H1 (cell line): ENCODE results near the gene RAB34. TPM values are rescaled to one million over a fixed set of nuclear protein-coding genes. Genes with fewer than 3 reads are reported as not detected.

ENCODE experiments used
- CTCF ChIA-PET: fragments of 300-600 bp; sonication (Branson Sonifier 250); formaldehyde crosslinking; loops from one replicate; lab custom pipeline; 2021; ENCODE audit not compliant: partially characterized antibody; lab: Charles Lee
- POLR2A ChIA-PET: fragments of 300-600 bp; sonication (Branson Sonifier 250); formaldehyde crosslinking; loops from one replicate; lab custom pipeline; 2021; ENCODE audit warnings: inconsistent platforms; ENCODE audit not compliant: partially characterized antibody; lab: Charles Lee
- DNase-seq, 2 experiments: peaks; one replicate each; pipeline versions ENCODE4 v3.0.0 to v3.0.0-alpha.2; 2010 to 2022; ENCODE audit warnings: low spot score in 2 of 2, low read depth in 1 of 2, mixed read lengths in 1 of 2
- FAIRE-seq: peaks from 2 replicates; lab custom pipeline; 2011; peaks lifted over from hg19 to GRCh38; lab: Jason Lieb, UNC
- H2AFZ ChIP-seq: 2 replicates; pipeline ENCODE4 v1.8.1; 2012; ENCODE audit warnings: low read length, inconsistent platforms
- H2AK5ac ChIP-seq: 2 replicates; pipeline ENCODE4 v1.6.1; 2013; ENCODE audit warnings: low read depth, low read length
- H2BK120ac ChIP-seq: replicated peaks from 2 replicates; pipeline ENCODE3; 2013; ENCODE audit warnings: low read depth, low read length, inconsistent platforms
- H2BK12ac ChIP-seq: 2 replicates; pipeline ENCODE4 v1.6.1; 2013; ENCODE audit warnings: low read depth, low read length
- H2BK15ac ChIP-seq: 2 replicates; pipeline ENCODE4 v1.6.1; 2013; ENCODE audit warnings: low read length
- H2BK20ac ChIP-seq: 2 replicates; pipeline ENCODE4 v1.6.1; 2013; ENCODE audit warnings: low read length
- H2BK5ac ChIP-seq: 2 replicates; pipeline ENCODE4 v1.6.1; 2013; ENCODE audit warnings: low read depth, low read length
- H3K14ac ChIP-seq: 2 replicates; pipeline ENCODE4 v1.6.1; 2013; ENCODE audit warnings: inconsistent platforms; ENCODE audit not compliant: insufficient read length
- H3K18ac ChIP-seq: 2 replicates; pipeline ENCODE4 v1.6.1; 2013; ENCODE audit warnings: low read length; ENCODE audit errors: extremely low read depth
- H3K23ac ChIP-seq: 2 replicates; pipeline ENCODE4 v1.6.1; 2013; ENCODE audit warnings: inconsistent platforms; ENCODE audit not compliant: insufficient read length
- H3K23me2 ChIP-seq: 2 replicates; pipeline ENCODE4 v1.6.1; 2013; ENCODE audit warnings: low read depth, low read length
- H3K27ac ChIP-seq: 2 replicates; pipeline ENCODE4 v1.6.1; 2011; ENCODE audit warnings: low read depth, low read length, inconsistent platforms
- H3K27me3 ChIP-seq, 4 experiments: replicated peaks in 1 of 4; 1 replicate in 1 of 4; 2 replicates in 3 of 4; pipeline versions ENCODE4 v1.6.1 to v1.8.1; 2011 to 2013; ENCODE audit warnings: low read length in 3 of 4, mild to moderate bottlenecking in 3 of 4, inconsistent platforms in 2 of 4, mixed read lengths in 2 of 4, moderate library complexity in 1 of 4; ENCODE audit not compliant: control insufficient read depth in 3 of 4, insufficient read depth in 3 of 4; ENCODE audit errors: extremely low read depth in 1 of 4
- H3K36me3 ChIP-seq, 4 experiments: 2 replicates each; pipeline versions ENCODE4 v1.6.1 to v1.8.1; 2011 to 2013; ENCODE audit warnings: mild to moderate bottlenecking in 4 of 4, low read length in 3 of 4, moderate library complexity in 2 of 4, control low read depth in 1 of 4, inconsistent platforms in 1 of 4; ENCODE audit not compliant: insufficient read depth in 4 of 4, control insufficient read depth in 2 of 4
- H3K4ac ChIP-seq: replicated peaks from 2 replicates; pipeline ENCODE3; 2013; ENCODE audit warnings: low read length, low read depth, mixed read lengths, inconsistent platforms; ENCODE audit not compliant: insufficient read length
- H3K4me1 ChIP-seq, 4 experiments: replicated peaks in 1 of 4; 1 replicate in 1 of 4; 2 replicates in 3 of 4; pipeline versions ENCODE4 v1.6.1 to v1.8.1; 2011 to 2013; ENCODE audit warnings: low read length in 3 of 4, inconsistent platforms in 2 of 4, mixed read lengths in 1 of 4; ENCODE audit not compliant: insufficient read depth in 4 of 4, control insufficient read depth in 3 of 4
- H3K4me2 ChIP-seq, 2 experiments: 2 replicates each; pipeline versions ENCODE4 v1.6.1 to v1.8.1; 2011 to 2013; ENCODE audit warnings: low read depth in 2 of 2, low read length in 2 of 2, control low read depth in 1 of 2, inconsistent platforms in 1 of 2, mild to moderate bottlenecking in 1 of 2; ENCODE audit not compliant: insufficient read depth in 1 of 2
- H3K4me3 ChIP-seq, 4 experiments: fragments of 200-600, 300-600 bp in 1 of 4; sonication (generic), shearing (Covaris generic), sonication (Bioruptor Twin) in 1 of 4; 2 replicates each; pipeline versions ENCODE4 v1.5.1 to v1.8.1; 2011 to 2016; ENCODE audit warnings: low read length in 4 of 4, low read depth in 3 of 4, control low read depth in 2 of 4, inconsistent platforms in 2 of 4, mild to moderate bottlenecking in 2 of 4, mixed read lengths in 1 of 4, moderate library complexity in 1 of 4; ENCODE audit not compliant: insufficient read depth in 2 of 4; ENCODE audit errors: extremely low read depth in 1 of 4
- H3K56ac ChIP-seq: replicated peaks from 2 replicates; pipeline ENCODE3; 2013; ENCODE audit warnings: low read depth, mild to moderate bottlenecking, mixed read lengths, low read length, inconsistent platforms; ENCODE audit not compliant: insufficient read length
- H3K79me1 ChIP-seq: 2 replicates; pipeline ENCODE4 v1.6.1; 2013; ENCODE audit warnings: low read depth, low read length, control low read depth
- H3K79me2 ChIP-seq, 2 experiments: 2 replicates each; pipeline versions ENCODE4 v1.6.1 to v1.8.1; 2012 to 2013; ENCODE audit warnings: low read length in 2 of 2, mild to moderate bottlenecking in 2 of 2, inconsistent platforms in 1 of 2; ENCODE audit not compliant: insufficient read depth in 2 of 2, control insufficient read depth in 1 of 2
- H3K9ac ChIP-seq, 4 experiments: replicated peaks in 1 of 4; 1 replicate in 1 of 4; 2 replicates in 3 of 4; pipeline versions ENCODE4 v1.6.1 to v1.8.1; 2011 to 2013; ENCODE audit warnings: low read depth in 3 of 4, low read length in 3 of 4, control low read depth in 2 of 4, mild to moderate bottlenecking in 2 of 4, moderate library complexity in 2 of 4, inconsistent platforms in 1 of 4; ENCODE audit errors: extremely low read depth in 1 of 4
- H3K9me3 ChIP-seq, 2 experiments: 2 replicates each; pipeline versions ENCODE4 v1.6.1 to v1.8.1; 2012 to 2013; ENCODE audit warnings: mild to moderate bottlenecking in 2 of 2, moderate library complexity in 2 of 2, control low read depth in 1 of 2, inconsistent platforms in 1 of 2, low read depth in 1 of 2, low read length in 1 of 2, mixed read lengths in 1 of 2; ENCODE audit not compliant: insufficient read depth in 2 of 2
- H4K20me1 ChIP-seq, 2 experiments: replicated peaks in 1 of 2; 2 replicates each; pipeline versions ENCODE3 to v1.8.1; 2011 to 2013; ENCODE audit warnings: inconsistent platforms in 2 of 2, low read length in 2 of 2, mild to moderate bottlenecking in 1 of 2; ENCODE audit not compliant: insufficient read depth in 2 of 2, control insufficient read depth in 1 of 2
- H4K5ac ChIP-seq: 2 replicates; pipeline ENCODE4 v1.6.1; 2013; ENCODE audit warnings: low read length, low read depth, mixed read lengths, inconsistent platforms; ENCODE audit not compliant: insufficient read length
- H4K8ac ChIP-seq: 2 replicates; pipeline ENCODE4 v1.8.0; 2013; ENCODE audit warnings: mild to moderate bottlenecking, moderate library complexity, low read length, inconsistent platforms; ENCODE audit not compliant: insufficient read depth; ENCODE audit errors: extremely low read depth
- H4K91ac ChIP-seq: replicated peaks from 2 replicates; pipeline ENCODE3; 2013; ENCODE audit warnings: low read length, mixed read lengths, inconsistent platforms; ENCODE audit not compliant: insufficient read length
- CEBPB ChIP-seq: IDR thresholded peaks from 2 replicates; pipeline ENCODE4 v1.6.1; 2012; ENCODE audit warnings: low read depth, low read length
- CREB1 ChIP-seq: IDR thresholded peaks from 2 replicates; pipeline ENCODE4 v1.6.1; 2012; ENCODE audit warnings: inconsistent platforms
- GTF2F1 ChIP-seq: IDR thresholded peaks from 2 replicates; pipeline ENCODE4 v1.6.1; 2012; ENCODE audit warnings: low read depth, low read length, improper control_type of control experiment, borderline replicate concordance
- MAFK ChIP-seq: IDR thresholded peaks from 2 replicates; pipeline ENCODE4 v1.6.1; 2012; ENCODE audit warnings: low read depth, mild to moderate bottlenecking, improper control_type of control experiment, low read length
- NRF1 ChIP-seq: IDR thresholded peaks from 2 replicates; pipeline ENCODE4 v1.6.1; 2011; ENCODE audit warnings: mild to moderate bottlenecking, low read depth, low read length, improper control_type of control experiment
- RAD21 ChIP-seq, 2 experiments: IDR thresholded peaks in 1 of 2; conservative IDR thresholded peaks in 1 of 2; 2 replicates each; pipeline ENCODE4 v1.6.1; 2011; ENCODE audit warnings: low read depth in 2 of 2, low read length in 2 of 2, improper control_type of control experiment in 1 of 2, inconsistent platforms in 1 of 2, mild to moderate bottlenecking in 1 of 2, moderate library complexity in 1 of 2
- RFX5 ChIP-seq: IDR thresholded peaks from 2 replicates; pipeline ENCODE4 v1.6.1; 2011; ENCODE audit warnings: low read depth, low read length, improper control_type of control experiment, borderline replicate concordance
- RXRA ChIP-seq: IDR thresholded peaks from 2 replicates; pipeline ENCODE4 v1.6.1; 2011; ENCODE audit warnings: low read depth, mild to moderate bottlenecking, low read length, moderate library complexity; ENCODE audit not compliant: insufficient read depth
- USF2 ChIP-seq: IDR thresholded peaks from 2 replicates; pipeline ENCODE4 v1.6.1; 2011; ENCODE audit warnings: low read length, improper control_type of control experiment
- WGBS, 2 experiments: shearing (Covaris generic) in 1 of 2; methylation state at CpG; one replicate each; pipeline versions ENCODE4 v1.1.6 to v1.1.7; 2013 to 2015; ENCODE audit warnings: low lambda C conversion rate in 2 of 2, mixed read lengths in 2 of 2, inconsistent platforms in 1 of 2, low coverage in 1 of 2, missing lambda C conversion rate in 1 of 2; ENCODE audit not compliant: insufficient replicate concordance in 2 of 2, insufficient coverage in 1 of 2, insufficient read length in 1 of 2; ENCODE audit errors: extremely low coverage in 1 of 2, missing lambda C conversion rate in 1 of 2; 5-methylcytosine and 5-hydroxymethylcytosine counted together
- polyA plus RNA-seq, 7 experiments: library from polyadenylated mRNA; depleted of rRNA in 3 of 7; stranded (reverse) in 5 of 7; unstranded in 2 of 7; fragments of >200 nt in 5 of 7; fragments of 200-250 nt in 2 of 7; gene quantifications; 1 replicate in 5 of 7; 2 replicates in 1 of 7; 4 replicates in 1 of 7; pipeline versions ENCODE4 v1.2.1 to v1.2.3, GENCODE V29; 2011 to 2013; ENCODE audit warnings: missing spikeins in 2 of 7, mixed read lengths in 2 of 7
- total RNA-seq: library from RNA; stranded (reverse); fragmentation: NEBNext Ultra II Directional; extraction: Animal tissue kit (Norgen Biotek cat#: 25700); gene quantifications from 2 replicates; pipeline ENCODE4 v1.2.1, GENCODE V29; 2021
- TF ChIP-seq, protein P1 (sequence below): IDR thresholded peaks from 2 replicates; pipeline ENCODE4 v1.6.1; 2012; ENCODE audit warnings: inconsistent platforms

The RAB34 gene
- total and polyA plus RNA-seq, 2 of the 8 experiments (the other 6 are each of a cell fraction or from before 2014, with no cell fraction given), result 237 to 305 TPM

DNA sequence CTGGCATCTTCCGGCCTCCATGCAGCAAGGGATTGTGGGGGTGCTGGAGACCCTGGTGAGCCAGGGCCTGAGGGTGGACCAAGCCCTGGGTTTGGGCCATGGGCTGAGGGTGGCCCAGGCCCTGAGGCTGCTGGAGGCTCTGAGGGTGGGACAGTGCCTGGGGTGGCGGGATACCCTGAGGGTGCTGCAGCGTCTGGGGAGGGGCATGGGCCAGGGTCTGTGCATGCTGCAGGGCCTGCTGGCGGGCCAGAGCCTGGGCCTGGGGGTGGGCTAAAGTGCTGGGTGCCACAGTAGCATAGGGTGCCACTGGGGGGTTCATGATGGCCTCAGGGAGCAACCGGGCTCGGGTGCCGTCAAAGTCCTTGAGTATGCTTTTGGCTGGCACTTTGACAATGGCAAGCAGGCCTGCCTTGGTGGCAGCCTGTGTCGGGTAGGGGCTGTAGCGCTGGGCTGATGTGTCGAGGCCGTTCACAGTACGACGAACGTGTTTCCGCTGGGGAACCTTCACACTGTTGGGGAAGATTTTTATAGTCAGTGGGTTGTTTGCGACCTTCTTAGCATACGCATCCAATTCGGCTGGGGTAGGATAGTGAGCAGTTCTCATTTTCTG, 41.7 kb upstream of the RAB34 start:
- Histone ChIP-seq H3K14ac (no peak overlapping the region), H3K4ac (peak overlapping the region; percentile 81), H3K4me2 (no peak overlapping the region), H2BK12ac (peak overlapping the region; percentile 93; the same call in 1 of the 2 replicates), H4K8ac (peak overlapping the region; percentile 59), H4K91ac (peak overlapping the region; percentile 93), H3K23me2 (no peaks in the 10 kb centered on the region), H4K5ac (no peak overlapping the region), H3K4me1 (peaks cover 9 to 25% (median 18%) of the 10 kb centered on the region in 4 experiments), H3K9ac (no peak overlapping the region; a peak in 1 of 7 replicates), H3K56ac (no peak overlapping the region), H3K36me3 (peaks cover 17 to 26% (median 22%) of the 10 kb centered on the region in 4 experiments), H3K27ac (no peak overlapping the region), H2BK20ac (peak overlapping the region; percentile 98), H2AFZ (no peak overlapping the region), H3K79me1 (no peaks in the 10 kb centered on the region; the same call in 1 of the 2 replicates), H2BK15ac (peak overlapping the region; percentile 77; the same call in 1 of the 2 replicates), H2AK5ac (peak overlapping the region; percentile 30; the same call in 1 of the 2 replicates), H4K20me1 (peaks cover 0 to 4% of the 10 kb centered on the region in 2 experiments), H3K4me3 (no peak overlapping the region), H3K27me3 (no peaks in the 10 kb centered on the region), H2BK120ac (peak overlapping the region; percentile 4), H3K23ac (no peak overlapping the region), H3K18ac (peak overlapping the region; percentile 55; the same call in 1 of the 2 replicates), H2BK5ac (peak overlapping the region; percentile 96; the same call in 1 of the 2 replicates), H3K79me2 (peaks cover 0 to 10% of the 10 kb centered on the region in 2 experiments; a peak in 1 of 4 replicates), H3K9me3 (no peaks in the 10 kb centered on the region)
- DNase-seq, result no peak
- ChIA-PET POLR2A (interaction anchor here (3.0 to 11.4 kb wide), 4 partner anchors 11 to 138 kb away, joined by 15 to 240 read pairs (median 98); partner anchors contain the start of genes FLOT2, TLCD1 and TRAF4), CTCF (interaction anchor here (5.9 to 7.3 kb wide), 4 partner anchors 9 to 121 kb away, joined by 48 to 134 read pairs (median 78); partner anchors contain the start of genes NEK8 and TLCD1)
- FAIRE-seq, result no peak
- TF ChIP-seq, protein P1, sequence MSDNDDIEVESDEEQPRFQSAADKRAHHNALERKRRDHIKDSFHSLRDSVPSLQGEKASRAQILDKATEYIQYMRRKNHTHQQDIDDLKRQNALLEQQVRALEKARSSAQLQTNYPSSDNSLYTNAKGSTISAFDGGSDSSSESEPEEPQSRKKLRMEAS, result no peak
- no peak for TF ChIP-seq CREB1
- no peak for TF ChIP-seq USF2
- no peak for TF ChIP-seq NRF1
- TF ChIP-seq MAFK, result no peak
- TF ChIP-seq GTF2F1, result no peak
- TF ChIP-seq CEBPB, result no peak
- TF ChIP-seq RXRA, result no peak
- TF ChIP-seq RAD21 (IDR thresholded peaks at IDR 0.05 in 1 of 2, conservative IDR thresholded peaks at IDR 0.05 in 1 of 2; ENCODE audit: low read depth in 2 of 2, low read length in 2 of 2), result no peak
- no peak for TF ChIP-seq RFX5
- WGBS, 2 experiments, result 96% methylated on average over 18 of the region's 18 CpGs; no CpG with 5 or more reads in 1 of the 2 experiments
